Keratinocyte (primary cell): ENCODE measurements around the gene TUBGCP3. TPM values are rescaled to one million over a fixed set of nuclear protein-coding genes. Genes with fewer than 3 reads are reported as not detected.

Experiments used
- DNase-seq: peaks from one replicate; pipeline ENCODE4 v3.0.0-alpha.2; 2011; ENCODE audit warnings: low read depth, missing footprints, low spot score
- FAIRE-seq: peaks from 2 replicates; lab custom pipeline; 2011; peaks lifted over from hg19 to GRCh38; lab: Jason Lieb, UNC
- H2AFZ ChIP-seq: 2 replicates; pipeline ENCODE4 v1.6.0; 2012; ENCODE audit warnings: low read length, control low read depth, inconsistent platforms; ENCODE audit not compliant: control insufficient read depth
- H3K27ac ChIP-seq: 2 replicates; pipeline ENCODE4 v1.5.1; 2011; ENCODE audit warnings: low read length; ENCODE audit not compliant: control insufficient read depth, insufficient read depth
- H3K27me3 ChIP-seq: 3 replicates; pipeline ENCODE4 v1.6.0; 2011; ENCODE audit warnings: low read length; ENCODE audit not compliant: control insufficient read depth, insufficient read depth; ENCODE audit errors: extremely low read depth
- H3K36me3 ChIP-seq, 2 experiments: 2 replicates in 1 of 2; 3 replicates in 1 of 2; pipeline ENCODE4 v1.5.1; 2011; ENCODE audit warnings: low read length in 2 of 2, mild to moderate bottlenecking in 1 of 2; ENCODE audit not compliant: control insufficient read depth in 2 of 2, insufficient read depth in 2 of 2; ENCODE audit errors: extremely low read depth in 1 of 2
- H3K4me1 ChIP-seq: 3 replicates; pipeline ENCODE4 v1.5.1; 2011; ENCODE audit warnings: low read length; ENCODE audit not compliant: control insufficient read depth, insufficient read depth; ENCODE audit errors: extremely low read depth
- H3K4me2 ChIP-seq: 3 replicates; pipeline ENCODE4 v1.6.0; 2011; ENCODE audit warnings: low read depth, low read length; ENCODE audit not compliant: control insufficient read depth, insufficient read depth; ENCODE audit errors: extremely low read depth
- H3K4me3 ChIP-seq, 3 experiments: fragments of 200-600 bp in 1 of 3; sonication (generic) in 1 of 3; 2 replicates in 2 of 3; 3 replicates in 1 of 3; pipeline ENCODE4 v1.5.1; 2011 to 2016; ENCODE audit warnings: low read length in 3 of 3, mild to moderate bottlenecking in 3 of 3, control low read depth in 2 of 3, inconsistent platforms in 1 of 3, low read depth in 1 of 3, mixed read lengths in 1 of 3, mixed run types in 1 of 3, moderate library complexity in 1 of 3; ENCODE audit not compliant: control insufficient read depth in 2 of 3, insufficient read depth in 2 of 3; ENCODE audit errors: extremely low read depth in 1 of 3
- H3K79me2 ChIP-seq: 2 replicates; pipeline ENCODE4 v1.6.0; 2012; ENCODE audit warnings: low read length; ENCODE audit not compliant: control insufficient read depth, insufficient read depth
- H3K9ac ChIP-seq: 3 replicates; pipeline ENCODE4 v1.6.0; 2011; ENCODE audit warnings: low read length; ENCODE audit not compliant: control insufficient read depth, insufficient read depth; ENCODE audit errors: extremely low read depth
- H3K9me1 ChIP-seq: 3 replicates; pipeline ENCODE4 v1.6.0; 2011; ENCODE audit warnings: low read length; ENCODE audit not compliant: control insufficient read depth, insufficient read depth; ENCODE audit errors: extremely low read depth
- H3K9me3 ChIP-seq: 2 replicates; pipeline ENCODE4 v1.5.1; 2012; ENCODE audit warnings: low read depth, low read length; ENCODE audit not compliant: control insufficient read depth
- H4K20me1 ChIP-seq: 3 replicates; pipeline ENCODE4 v1.6.0; 2011; ENCODE audit warnings: low read length; ENCODE audit not compliant: control insufficient read depth, insufficient read depth; ENCODE audit errors: extremely low read depth
- EZH2 ChIP-seq: IDR thresholded peaks from one replicate; pipeline ENCODE4 v1.6.1; 2012; ENCODE audit warnings: inconsistent platforms, mild to moderate bottlenecking, low read length, moderate library complexity
- dilution Hi-C: fragments of 300-500 bp; cut with MboI; formaldehyde crosslinking; loops from one replicate; pipeline ENCODE4 v1.7.0; 2020; ENCODE audit warnings: low sequenced_read_pairs; ENCODE audit not compliant: extremely low pct_ligation_motif_present
- polyA plus RNA-seq, 5 experiments: library from polyadenylated mRNA; depleted of rRNA in 3 of 5; stranded (reverse) in 3 of 5; stranded (forward) in 1 of 5; unstranded in 1 of 5; fragments of >200 nt; gene quantifications; 1 replicate in 1 of 5; 2 replicates in 3 of 5; 3 replicates in 1 of 5; pipeline versions ENCODE4 v1.2.1 to v1.2.3, GENCODE V29; 2011 to 2012; ENCODE audit warnings: missing spikeins in 2 of 5, low read depth in 1 of 5, low replicate concordance in 1 of 5
- TF ChIP-seq, protein P1 (sequence below), 3 experiments: IDR thresholded peaks in 1 of 3; conservative IDR thresholded peaks in 1 of 3; optimal IDR thresholded peaks in 1 of 3; 2 replicates in 2 of 3; 3 replicates in 1 of 3; pipeline versions ENCODE3 to v1.5.1; 2011; ENCODE audit warnings: low read length in 3 of 3, mild to moderate bottlenecking in 3 of 3, moderate library complexity in 2 of 3, control low read depth in 1 of 3, inconsistent platforms in 1 of 3; ENCODE audit not compliant: insufficient read depth in 2 of 3; ENCODE audit errors: extremely low read depth in 1 of 3

The TUBGCP3 gene
- polyA plus RNA-seq, 1 donor (not counting 4 experiments of a cell fraction or from before 2014, with no cell fraction given), result 14.0 TPM

DNA sequence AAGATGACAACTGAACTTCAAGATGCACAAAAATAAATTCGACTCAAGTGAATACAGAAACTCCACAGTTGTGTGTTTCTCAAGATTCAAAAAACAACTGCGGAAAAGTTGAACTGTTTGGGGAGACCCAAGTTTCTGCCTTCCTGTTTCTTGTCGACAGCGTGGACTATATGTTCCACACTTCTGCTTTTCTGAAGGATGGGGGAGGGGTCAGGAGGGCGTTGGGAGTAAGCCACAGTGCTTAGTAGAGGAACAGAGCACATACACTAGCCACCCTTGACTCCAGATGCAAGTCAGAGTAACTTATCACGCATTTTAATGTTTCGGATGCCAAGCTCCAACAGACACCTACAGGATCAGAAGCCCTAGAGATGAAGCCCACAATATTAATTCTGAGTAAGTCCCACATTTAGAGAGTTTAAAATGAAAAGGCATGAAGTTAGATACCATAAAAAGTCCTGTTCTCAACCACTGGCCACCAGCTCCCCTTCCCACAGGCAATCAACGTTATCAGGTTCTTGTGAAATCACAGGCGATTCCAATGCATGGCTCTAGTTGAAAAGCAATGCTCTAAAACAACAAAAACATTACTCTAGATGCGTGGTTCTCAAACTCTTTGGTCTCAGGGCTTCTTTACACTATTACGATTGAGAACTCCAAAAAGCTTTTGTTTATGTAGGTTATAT lies 4.2 kb downstream of the TUBGCP3 start:
- Histone ChIP-seq H2AFZ (no peak overlapping the region), H3K27ac (no peak overlapping the region), H3K27me3 (no peaks in the 10 kb centered on the region), H3K36me3 (no peaks in the 10 kb centered on the region), H3K4me3 (no peak overlapping the region), H3K4me2 (no peak overlapping the region), H3K4me1 (no peaks in the 10 kb centered on the region), H4K20me1 (no peaks in the 10 kb centered on the region), H3K9ac (no peak overlapping the region), H3K9me3 (no peaks in the 10 kb centered on the region), H3K9me1 (no peaks in the 10 kb centered on the region), H3K79me2 (peaks cover 84% of the 10 kb centered on the region)
- FAIRE-seq (no peak), DNase-seq (no peak)
- TF ChIP-seq, protein P1, sequence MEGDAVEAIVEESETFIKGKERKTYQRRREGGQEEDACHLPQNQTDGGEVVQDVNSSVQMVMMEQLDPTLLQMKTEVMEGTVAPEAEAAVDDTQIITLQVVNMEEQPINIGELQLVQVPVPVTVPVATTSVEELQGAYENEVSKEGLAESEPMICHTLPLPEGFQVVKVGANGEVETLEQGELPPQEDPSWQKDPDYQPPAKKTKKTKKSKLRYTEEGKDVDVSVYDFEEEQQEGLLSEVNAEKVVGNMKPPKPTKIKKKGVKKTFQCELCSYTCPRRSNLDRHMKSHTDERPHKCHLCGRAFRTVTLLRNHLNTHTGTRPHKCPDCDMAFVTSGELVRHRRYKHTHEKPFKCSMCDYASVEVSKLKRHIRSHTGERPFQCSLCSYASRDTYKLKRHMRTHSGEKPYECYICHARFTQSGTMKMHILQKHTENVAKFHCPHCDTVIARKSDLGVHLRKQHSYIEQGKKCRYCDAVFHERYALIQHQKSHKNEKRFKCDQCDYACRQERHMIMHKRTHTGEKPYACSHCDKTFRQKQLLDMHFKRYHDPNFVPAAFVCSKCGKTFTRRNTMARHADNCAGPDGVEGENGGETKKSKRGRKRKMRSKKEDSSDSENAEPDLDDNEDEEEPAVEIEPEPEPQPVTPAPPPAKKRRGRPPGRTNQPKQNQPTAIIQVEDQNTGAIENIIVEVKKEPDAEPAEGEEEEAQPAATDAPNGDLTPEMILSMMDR (optimal IDR thresholded peaks at IDR 0.05 in 1 of 3, IDR thresholded peaks at IDR 0.05 in 1 of 3, conservative IDR thresholded peaks at IDR 0.05 in 1 of 3; ENCODE audit: extremely low read depth in 1 of 3, insufficient read depth in 2 of 3, low read length in 3 of 3), result no peak
- TF ChIP-seq EZH2, result no peak
- dilution Hi-C loops, result no loop called here

DNA sequence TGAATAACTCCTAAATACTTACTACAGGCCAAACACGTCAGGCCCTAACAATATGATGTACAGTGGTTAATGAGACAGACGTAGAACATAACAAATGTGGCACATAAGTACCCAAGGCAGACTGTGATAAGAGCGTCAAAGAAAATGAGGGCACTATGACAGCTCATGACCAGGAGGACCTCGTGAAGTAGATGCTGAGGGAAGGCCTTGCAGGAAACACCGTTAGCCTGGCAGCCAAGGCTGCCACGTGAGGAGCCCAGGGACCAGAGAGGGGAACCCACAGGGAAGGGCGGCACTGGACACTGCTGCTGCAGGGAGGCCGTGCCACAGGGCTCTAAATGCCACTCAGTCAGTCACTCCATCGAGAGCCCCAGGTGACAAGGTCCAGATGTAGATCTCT lies 5.7 kb downstream of the TUBGCP3 start:
- Histone ChIP-seq H3K9me1 (no peaks in the 10 kb centered on the region), H3K79me2 (peaks cover 95% of the 10 kb centered on the region), H3K4me1 (no peaks in the 10 kb centered on the region), H3K9ac (no peak overlapping the region), H2AFZ (no peak overlapping the region), H3K27me3 (no peaks in the 10 kb centered on the region), H3K4me3 (no peak overlapping the region), H3K9me3 (no peaks in the 10 kb centered on the region), H4K20me1 (peaks cover 2% of the 10 kb centered on the region), H3K36me3 (no peaks in the 10 kb centered on the region), H3K4me2 (no peak overlapping the region), H3K27ac (no peak overlapping the region)
- FAIRE-seq (no peak), DNase-seq (no peak)
- dilution Hi-C loops, result no loop called here
- no peak for TF ChIP-seq EZH2
- TF ChIP-seq, protein P1 (optimal IDR thresholded peaks at IDR 0.05 in 1 of 3, IDR thresholded peaks at IDR 0.05 in 1 of 3, conservative IDR thresholded peaks at IDR 0.05 in 1 of 3; ENCODE audit: extremely low read depth in 1 of 3, insufficient read depth in 2 of 3, low read length in 3 of 3), result no peak
